DOHH2 (cell line): ENCODE results near the gene SLC6A2.

Experiments
- H3F3A ChIP-seq: fragments of 200-600 bp; sonication (generic), shearing (Covaris generic); 2 replicates; pipeline ENCODE4 v1.6.0; 2016; ENCODE audit warnings: antibody characterized with exemption, mild to moderate bottlenecking; ENCODE audit not compliant: control insufficient read depth, insufficient read depth
- H3K27ac ChIP-seq: fragments of 200-600 bp; sonication (generic); 2 replicates; pipeline ENCODE4 v1.5.1; 2014; ENCODE audit warnings: low read depth, mild to moderate bottlenecking, low read length, moderate library complexity
- H3K27me3 ChIP-seq: fragments of 200-600 bp; sonication (generic); 2 replicates; pipeline ENCODE4 v1.6.1; 2014; ENCODE audit warnings: mild to moderate bottlenecking, low read length, mixed read lengths; ENCODE audit not compliant: control insufficient read depth
- H3K36me3 ChIP-seq: fragments of 200-600 bp; sonication (generic); 2 replicates; pipeline ENCODE4 v1.6.1; 2014; ENCODE audit warnings: mild to moderate bottlenecking, low read length, moderate library complexity, mixed read lengths; ENCODE audit not compliant: control insufficient read depth
- H3K4me1 ChIP-seq: fragments of 200-600 bp; sonication (generic); 2 replicates; pipeline ENCODE4 v1.6.1; 2014; ENCODE audit warnings: mild to moderate bottlenecking, low read length, mixed read lengths; ENCODE audit not compliant: control insufficient read depth
- H3K4me2 ChIP-seq: fragments of 200-600 bp; sonication (generic); 2 replicates; pipeline ENCODE4 v1.6.0; 2014; ENCODE audit warnings: mild to moderate bottlenecking, low read length, moderate library complexity
- H3K4me3 ChIP-seq: fragments of 200-600 bp; sonication (generic); 2 replicates; pipeline ENCODE4 v1.5.1; 2014; ENCODE audit warnings: mild to moderate bottlenecking, low read length, mixed read lengths
- H3K79me2 ChIP-seq: fragments of 200-600 bp; sonication (generic); 2 replicates; pipeline ENCODE4 v1.6.1; 2014; ENCODE audit warnings: mild to moderate bottlenecking, low read length, mixed read lengths; ENCODE audit not compliant: control insufficient read depth
- H3K9me2 ChIP-seq: fragments of 200-600 bp; sonication (generic); replicated peaks from 2 replicates; pipeline ENCODE4 v1.6.1; 2014; ENCODE audit warnings: mild to moderate bottlenecking, low read length, mixed read lengths; ENCODE audit not compliant: control insufficient read depth
- H3K9me3 ChIP-seq: fragments of 200-600 bp; sonication (generic); 2 replicates; pipeline ENCODE4 v1.6.1; 2014; ENCODE audit warnings: antibody characterized with exemption, low read length, mixed read lengths; ENCODE audit not compliant: control insufficient read depth, insufficient read depth
- H4K20me1 ChIP-seq: fragments of 200-600 bp; sonication (generic); 2 replicates; pipeline ENCODE4 v1.6.0; 2014; ENCODE audit warnings: low read depth, mild to moderate bottlenecking, antibody characterized with exemption, low read length, moderate library complexity; ENCODE audit not compliant: control insufficient read depth, insufficient read depth
- CTCF ChIP-seq: fragments of 200-600 bp; sonication (generic); IDR thresholded peaks from one replicate; pipeline ENCODE4 v1.5.1; 2014; ENCODE audit warnings: antibody characterized with exemption, mild to moderate bottlenecking, low read depth, low read length; ENCODE audit not compliant: poor library complexity, severe bottlenecking
- EZH2phosphoT487 ChIP-seq: fragments of 200-600 bp; sonication (generic); IDR thresholded peaks from 2 replicates; pipeline ENCODE4 v1.6.1; 2017; ENCODE audit warnings: borderline replicate concordance, mild to moderate bottlenecking, antibody characterized with exemption, low read length, moderate library complexity, mixed read lengths

SLC6A2 gene

GRCh38 chr16:55663765-55664677, 8.2 kb downstream of the SLC6A2 start:
- Histone ChIP-seq H3K27me3 (no peaks in the 10 kb centered on the region), H3K27ac (no peak overlapping the region), H3K9me2 (no peaks in the 10 kb centered on the region), H3F3A (no peaks in the 10 kb centered on the region), H3K79me2 (no peaks in the 10 kb centered on the region), H3K4me2 (no peak overlapping the region), H3K9me3 (no peaks in the 10 kb centered on the region), H3K4me3 (no peak overlapping the region), H3K36me3 (no peaks in the 10 kb centered on the region), H3K4me1 (no peaks in the 10 kb centered on the region), H4K20me1 (no peaks in the 10 kb centered on the region)
- TF ChIP-seq EZH2phosphoT487 = no peak
- TF ChIP-seq CTCF = no peak

GRCh38 chr16:55664786-55665407, 9.1 kb downstream of the SLC6A2 start:
- Histone ChIP-seq H3K4me3 (no peak overlapping the region), H3K79me2 (no peaks in the 10 kb centered on the region), H3K27me3 (no peaks in the 10 kb centered on the region), H3K27ac (no peak overlapping the region), H3K9me2 (no peaks in the 10 kb centered on the region), H3K36me3 (no peaks in the 10 kb centered on the region), H3K4me2 (no peak overlapping the region), H3F3A (no peaks in the 10 kb centered on the region), H3K9me3 (no peaks in the 10 kb centered on the region), H4K20me1 (no peaks in the 10 kb centered on the region), H3K4me1 (no peaks in the 10 kb centered on the region)
- no peak for TF ChIP-seq CTCF
- TF ChIP-seq EZH2phosphoT487 = no peak

GRCh38 chr16:55665511-55665910, 9.7 kb downstream of the SLC6A2 start:
- Histone ChIP-seq H3K27me3 (no peaks in the 10 kb centered on the region), H3F3A (no peaks in the 10 kb centered on the region), H3K4me1 (no peaks in the 10 kb centered on the region), H4K20me1 (no peaks in the 10 kb centered on the region), H3K4me3 (no peak overlapping the region), H3K4me2 (no peak overlapping the region), H3K36me3 (no peaks in the 10 kb centered on the region), H3K27ac (no peak overlapping the region), H3K79me2 (no peaks in the 10 kb centered on the region), H3K9me2 (no peaks in the 10 kb centered on the region), H3K9me3 (no peaks in the 10 kb centered on the region)
- no peak for TF ChIP-seq EZH2phosphoT487
- no peak for TF ChIP-seq CTCF
